Fibroblast of lung (primary cell): ENCODE data around the gene ARAP2.

ENCODE experiments used
- EZH2 ChIP-seq: IDR thresholded peaks from 2 replicates; pipeline ENCODE4 v1.5.1; 2012; ENCODE audit warnings: low read length, control low read depth, mild to moderate bottlenecking; ENCODE audit errors: missing control alignments
- TF ChIP-seq, protein P1 (sequence below), 2 donors: IDR thresholded peaks in 1 of 2; conservative IDR thresholded peaks in 1 of 2; 1 replicate in 1 of 2; 2 replicates in 1 of 2; pipeline ENCODE4 v1.5.1; 2011 to 2012; ENCODE audit warnings: low read length in 2 of 2, control low read depth in 1 of 2, inconsistent platforms in 1 of 2, low read depth in 1 of 2, mild to moderate bottlenecking in 1 of 2

DNA sequence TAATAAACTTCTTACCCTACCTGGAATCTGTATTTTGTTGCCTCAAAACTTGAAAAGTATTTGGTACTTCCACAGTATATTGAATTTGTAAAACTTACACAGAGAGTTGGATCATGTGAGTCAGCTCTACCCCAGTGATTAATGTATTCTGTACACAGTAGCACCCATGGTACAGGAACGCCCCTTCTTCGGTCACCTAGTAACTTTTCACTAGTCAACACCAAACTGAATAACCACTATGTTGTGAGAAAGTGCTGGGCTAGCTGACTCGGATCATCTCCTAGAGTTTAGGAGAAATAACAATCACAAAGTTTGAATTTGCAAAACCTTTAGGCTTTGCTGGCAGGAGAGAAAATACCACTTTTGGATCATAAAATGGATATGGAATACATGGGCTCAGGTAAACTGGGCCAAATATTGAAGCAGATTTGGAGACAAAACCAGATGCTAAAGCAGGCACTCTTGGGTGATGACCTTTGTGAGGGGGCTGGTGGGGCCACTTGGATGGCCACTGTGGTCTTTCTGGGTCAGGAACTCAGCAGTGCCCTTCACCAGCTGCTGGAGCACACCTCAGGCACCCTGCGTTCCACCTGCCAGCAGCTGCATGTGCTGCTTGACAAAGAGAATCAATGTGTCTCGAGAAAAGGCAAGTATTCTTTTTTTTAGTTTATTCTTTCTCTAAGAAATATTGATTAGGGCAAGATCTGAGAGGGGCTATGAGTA, 37.2 kb upstream of the ARAP2 start, which contains the start of gene DTHD1:
- TF ChIP-seq, protein P1, sequence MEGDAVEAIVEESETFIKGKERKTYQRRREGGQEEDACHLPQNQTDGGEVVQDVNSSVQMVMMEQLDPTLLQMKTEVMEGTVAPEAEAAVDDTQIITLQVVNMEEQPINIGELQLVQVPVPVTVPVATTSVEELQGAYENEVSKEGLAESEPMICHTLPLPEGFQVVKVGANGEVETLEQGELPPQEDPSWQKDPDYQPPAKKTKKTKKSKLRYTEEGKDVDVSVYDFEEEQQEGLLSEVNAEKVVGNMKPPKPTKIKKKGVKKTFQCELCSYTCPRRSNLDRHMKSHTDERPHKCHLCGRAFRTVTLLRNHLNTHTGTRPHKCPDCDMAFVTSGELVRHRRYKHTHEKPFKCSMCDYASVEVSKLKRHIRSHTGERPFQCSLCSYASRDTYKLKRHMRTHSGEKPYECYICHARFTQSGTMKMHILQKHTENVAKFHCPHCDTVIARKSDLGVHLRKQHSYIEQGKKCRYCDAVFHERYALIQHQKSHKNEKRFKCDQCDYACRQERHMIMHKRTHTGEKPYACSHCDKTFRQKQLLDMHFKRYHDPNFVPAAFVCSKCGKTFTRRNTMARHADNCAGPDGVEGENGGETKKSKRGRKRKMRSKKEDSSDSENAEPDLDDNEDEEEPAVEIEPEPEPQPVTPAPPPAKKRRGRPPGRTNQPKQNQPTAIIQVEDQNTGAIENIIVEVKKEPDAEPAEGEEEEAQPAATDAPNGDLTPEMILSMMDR (conservative IDR thresholded peaks at IDR 0.05 in 1 of 2, IDR thresholded peaks at IDR 0.05 in 1 of 2; ENCODE audit: low read depth in 1 of 2, low read length in 2 of 2), result no peak
- no peak for TF ChIP-seq EZH2
